WTC11 (cell line): ENCODE measurements around the gene PTPN6. TPM values are rescaled to one million over a fixed set of nuclear protein-coding genes. Genes with fewer than 3 reads are reported as not detected.

Experiments used
- ATAC-seq: fragments of 200-7000 bp; cut with Tn5 transposase; 2 replicates; pipeline ENCODE4 v1.10.0; 2021; ENCODE audit warnings: mild to moderate bottlenecking, moderate library complexity
- CTCF ChIA-PET: fragments of 300-600 bp; sonication (Branson Sonifier 250); formaldehyde crosslinking; loops from one replicate; lab custom pipeline; 2021; ENCODE audit warnings: antibody characterized with exemption; lab: Charles Lee
- POLR2A ChIA-PET: fragments of 350-600 bp; sonication (Branson Sonifier 250); formaldehyde crosslinking; loops from one replicate; lab custom pipeline; 2021; ENCODE audit warnings: antibody characterized with exemption; lab: Charles Lee
- DNase-seq: peaks from one replicate; pipeline ENCODE4 v3.0.0; 2021; ENCODE audit warnings: low spot score
- H3K27ac Mint-ChIP-seq: 2 replicates; pipeline ENCODE4 v1.8.0; 2021; ENCODE audit warnings: mixed read lengths
- H3K27me3 Mint-ChIP-seq: 2 replicates; pipeline ENCODE4 v1.8.0; 2021; ENCODE audit warnings: low read depth, mild to moderate bottlenecking, moderate library complexity, mixed read lengths
- H3K36me3 Mint-ChIP-seq: 2 replicates; pipeline ENCODE4 v1.8.0; 2021; ENCODE audit warnings: mixed read lengths
- H3K4me1 Mint-ChIP-seq: 2 replicates; pipeline ENCODE4 v1.8.0; 2022; ENCODE audit warnings: mixed read lengths
- H3K4me3 Mint-ChIP-seq: 2 replicates; pipeline ENCODE4 v1.8.0; 2021; ENCODE audit warnings: mild to moderate bottlenecking, moderate library complexity, mixed read lengths
- H3K9me3 Mint-ChIP-seq: 2 replicates; pipeline ENCODE4 v1.8.0; 2021; ENCODE audit warnings: mixed read lengths
- CREM ChIP-seq: sonication (generic); formaldehyde crosslinking; IDR thresholded peaks from 2 replicates; pipeline ENCODE4 v1.8.1; 2022; ENCODE audit warnings: mild to moderate bottlenecking, missing genetic modification reagents, moderate library complexity
- ESRRA ChIP-seq: sonication (generic); formaldehyde crosslinking; IDR thresholded peaks from 2 replicates; pipeline ENCODE4 v1.8.1; 2022; ENCODE audit warnings: mild to moderate bottlenecking, missing genetic modification reagents, borderline replicate concordance
- FOXP1 ChIP-seq: sonication (generic); formaldehyde crosslinking; IDR thresholded peaks from 2 replicates; pipeline ENCODE4 v1.8.0; 2022; ENCODE audit warnings: missing genetic modification reagents, mild to moderate bottlenecking, moderate library complexity, borderline replicate concordance
- NFE2L1 ChIP-seq: sonication (generic); formaldehyde crosslinking; IDR thresholded peaks from 2 replicates; pipeline ENCODE4 v1.8.1; 2023; ENCODE audit warnings: missing genetic modification reagents
- OVOL2 ChIP-seq: fragments of 250-450 bp; sonication (Bioruptor Pico); IDR thresholded peaks from 2 replicates; pipeline ENCODE4 v1.9.0; 2021; ENCODE audit warnings: mild to moderate bottlenecking, borderline replicate concordance
- RELA ChIP-seq: sonication (generic); formaldehyde crosslinking; IDR thresholded peaks from 2 replicates; pipeline ENCODE4 v1.8.1; 2022; ENCODE audit warnings: missing genetic modification reagents, mild to moderate bottlenecking, borderline replicate concordance
- SMAD4 ChIP-seq: sonication (generic); formaldehyde crosslinking; IDR thresholded peaks from 2 replicates; pipeline ENCODE4 v1.8.0; 2022; ENCODE audit warnings: mild to moderate bottlenecking, missing genetic modification reagents
- TEAD4 ChIP-seq: sonication (generic); formaldehyde crosslinking; IDR thresholded peaks from 2 replicates; pipeline ENCODE4 v1.8.0; 2022; ENCODE audit warnings: mild to moderate bottlenecking, missing genetic modification reagents
- ZNF121 ChIP-seq: sonication (generic); formaldehyde crosslinking; IDR thresholded peaks from 2 replicates; pipeline ENCODE4 v1.8.0; 2023; ENCODE audit warnings: missing genetic modification reagents
- ZNF232 ChIP-seq: sonication (generic); formaldehyde crosslinking; IDR thresholded peaks from 2 replicates; pipeline ENCODE4 v1.8.0; 2022; ENCODE audit warnings: mild to moderate bottlenecking, missing genetic modification reagents
- ZNF317 ChIP-seq: sonication (generic); formaldehyde crosslinking; IDR thresholded peaks from 2 replicates; pipeline ENCODE4 v1.8.1; 2023; ENCODE audit warnings: low read depth, mild to moderate bottlenecking, moderate library complexity, missing genetic modification reagents, borderline replicate concordance
- total RNA-seq: library from RNA; stranded (reverse); gene quantifications from 3 replicates; pipeline ENCODE4 v1.2.3, GENCODE V29; 2021
- TF ChIP-seq, protein P1 (sequence below): sonication (generic); formaldehyde crosslinking; IDR thresholded peaks from 2 replicates; pipeline ENCODE4 v1.8.1; 2023; ENCODE audit warnings: mild to moderate bottlenecking, missing genetic modification reagents
- TF ChIP-seq, protein P2 (sequence below): fragments of 250-450 bp; sonication (Bioruptor Pico); IDR thresholded peaks from 2 replicates; pipeline ENCODE4 v1.9.0; 2021; ENCODE audit warnings: mild to moderate bottlenecking, borderline replicate concordance
- TF ChIP-seq, protein P3 (sequence below): sonication (generic); formaldehyde crosslinking; IDR thresholded peaks from 2 replicates; pipeline ENCODE4 v1.8.1; 2022; ENCODE audit warnings: low read depth, missing genetic modification reagents, borderline replicate concordance
- TF ChIP-seq, protein P4 (sequence below): sonication (generic); formaldehyde crosslinking; IDR thresholded peaks from 2 replicates; pipeline ENCODE4 v1.8.0; 2022; ENCODE audit warnings: mild to moderate bottlenecking, missing genetic modification reagents
- TF ChIP-seq, protein P5 (sequence below): fragments of 250-450 bp; sonication (Bioruptor Pico); IDR thresholded peaks from 2 replicates; pipeline ENCODE4 v1.9.0; 2021; ENCODE audit warnings: moderate library complexity, mild to moderate bottlenecking, inconsistent platforms, borderline replicate concordance
- TF ChIP-seq, protein P6 (sequence below): fragments of 200-600 bp; IDR thresholded peaks from 2 replicates; pipeline ENCODE4 v1.8.0; 2022; ENCODE audit warnings: antibody characterized with exemption
- TF ChIP-seq, protein P7 (sequence below): fragments of 250-450 bp; sonication (Bioruptor Pico); conservative IDR thresholded peaks from 2 replicates; pipeline ENCODE4 v1.9.0; 2021; ENCODE audit warnings: mild to moderate bottlenecking

The PTPN6 gene
- total RNA-seq, 1 experiment from 2014 or later = 27.1 TPM

DNA sequence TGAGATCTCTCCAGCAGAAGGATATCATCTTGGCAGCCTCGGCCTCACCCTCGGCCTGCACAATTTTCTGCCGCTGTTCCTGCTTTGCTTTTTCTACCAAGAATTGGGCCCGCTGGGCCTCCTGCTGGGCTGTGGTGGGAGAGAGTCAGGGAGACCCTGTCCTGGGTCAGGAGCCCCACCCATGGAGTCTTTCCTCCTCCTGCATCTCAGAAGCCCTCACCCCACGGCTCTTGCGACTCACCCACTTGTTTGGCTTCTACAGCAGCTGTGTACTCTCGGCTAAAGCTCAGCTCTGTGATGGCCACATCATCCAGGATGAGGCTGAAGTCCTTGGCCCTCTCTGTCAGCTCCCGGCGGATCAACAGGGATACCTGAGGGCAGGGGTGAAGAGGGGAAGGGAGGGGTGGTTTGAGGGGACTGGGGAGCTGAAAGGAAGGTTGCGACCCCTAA is 16.5 kb downstream of the PTPN6 start (continued):
- TF ChIP-seq, protein P1, sequence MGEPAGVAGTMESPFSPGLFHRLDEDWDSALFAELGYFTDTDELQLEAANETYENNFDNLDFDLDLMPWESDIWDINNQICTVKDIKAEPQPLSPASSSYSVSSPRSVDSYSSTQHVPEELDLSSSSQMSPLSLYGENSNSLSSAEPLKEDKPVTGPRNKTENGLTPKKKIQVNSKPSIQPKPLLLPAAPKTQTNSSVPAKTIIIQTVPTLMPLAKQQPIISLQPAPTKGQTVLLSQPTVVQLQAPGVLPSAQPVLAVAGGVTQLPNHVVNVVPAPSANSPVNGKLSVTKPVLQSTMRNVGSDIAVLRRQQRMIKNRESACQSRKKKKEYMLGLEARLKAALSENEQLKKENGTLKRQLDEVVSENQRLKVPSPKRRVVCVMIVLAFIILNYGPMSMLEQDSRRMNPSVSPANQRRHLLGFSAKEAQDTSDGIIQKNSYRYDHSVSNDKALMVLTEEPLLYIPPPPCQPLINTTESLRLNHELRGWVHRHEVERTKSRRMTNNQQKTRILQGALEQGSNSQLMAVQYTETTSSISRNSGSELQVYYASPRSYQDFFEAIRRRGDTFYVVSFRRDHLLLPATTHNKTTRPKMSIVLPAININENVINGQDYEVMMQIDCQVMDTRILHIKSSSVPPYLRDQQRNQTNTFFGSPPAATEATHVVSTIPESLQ = no peak
- TF ChIP-seq ZNF232 (CRISPR knock-in tag) (no peak), FOXP1 (CRISPR knock-in tag) (no peak), RELA (CRISPR knock-in tag) (no peak), NFE2L1 (CRISPR knock-in tag) (no peak), ZNF317 (no peak), OVOL2 (no peak)
- TF ChIP-seq, protein P2, sequence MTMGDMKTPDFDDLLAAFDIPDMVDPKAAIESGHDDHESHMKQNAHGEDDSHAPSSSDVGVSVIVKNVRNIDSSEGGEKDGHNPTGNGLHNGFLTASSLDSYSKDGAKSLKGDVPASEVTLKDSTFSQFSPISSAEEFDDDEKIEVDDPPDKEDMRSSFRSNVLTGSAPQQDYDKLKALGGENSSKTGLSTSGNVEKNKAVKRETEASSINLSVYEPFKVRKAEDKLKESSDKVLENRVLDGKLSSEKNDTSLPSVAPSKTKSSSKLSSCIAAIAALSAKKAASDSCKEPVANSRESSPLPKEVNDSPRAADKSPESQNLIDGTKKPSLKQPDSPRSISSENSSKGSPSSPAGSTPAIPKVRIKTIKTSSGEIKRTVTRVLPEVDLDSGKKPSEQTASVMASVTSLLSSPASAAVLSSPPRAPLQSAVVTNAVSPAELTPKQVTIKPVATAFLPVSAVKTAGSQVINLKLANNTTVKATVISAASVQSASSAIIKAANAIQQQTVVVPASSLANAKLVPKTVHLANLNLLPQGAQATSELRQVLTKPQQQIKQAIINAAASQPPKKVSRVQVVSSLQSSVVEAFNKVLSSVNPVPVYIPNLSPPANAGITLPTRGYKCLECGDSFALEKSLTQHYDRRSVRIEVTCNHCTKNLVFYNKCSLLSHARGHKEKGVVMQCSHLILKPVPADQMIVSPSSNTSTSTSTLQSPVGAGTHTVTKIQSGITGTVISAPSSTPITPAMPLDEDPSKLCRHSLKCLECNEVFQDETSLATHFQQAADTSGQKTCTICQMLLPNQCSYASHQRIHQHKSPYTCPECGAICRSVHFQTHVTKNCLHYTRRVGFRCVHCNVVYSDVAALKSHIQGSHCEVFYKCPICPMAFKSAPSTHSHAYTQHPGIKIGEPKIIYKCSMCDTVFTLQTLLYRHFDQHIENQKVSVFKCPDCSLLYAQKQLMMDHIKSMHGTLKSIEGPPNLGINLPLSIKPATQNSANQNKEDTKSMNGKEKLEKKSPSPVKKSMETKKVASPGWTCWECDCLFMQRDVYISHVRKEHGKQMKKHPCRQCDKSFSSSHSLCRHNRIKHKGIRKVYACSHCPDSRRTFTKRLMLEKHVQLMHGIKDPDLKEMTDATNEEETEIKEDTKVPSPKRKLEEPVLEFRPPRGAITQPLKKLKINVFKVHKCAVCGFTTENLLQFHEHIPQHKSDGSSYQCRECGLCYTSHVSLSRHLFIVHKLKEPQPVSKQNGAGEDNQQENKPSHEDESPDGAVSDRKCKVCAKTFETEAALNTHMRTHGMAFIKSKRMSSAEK (CRISPR knock-in tag) = no peak
- TF ChIP-seq, protein P3, sequence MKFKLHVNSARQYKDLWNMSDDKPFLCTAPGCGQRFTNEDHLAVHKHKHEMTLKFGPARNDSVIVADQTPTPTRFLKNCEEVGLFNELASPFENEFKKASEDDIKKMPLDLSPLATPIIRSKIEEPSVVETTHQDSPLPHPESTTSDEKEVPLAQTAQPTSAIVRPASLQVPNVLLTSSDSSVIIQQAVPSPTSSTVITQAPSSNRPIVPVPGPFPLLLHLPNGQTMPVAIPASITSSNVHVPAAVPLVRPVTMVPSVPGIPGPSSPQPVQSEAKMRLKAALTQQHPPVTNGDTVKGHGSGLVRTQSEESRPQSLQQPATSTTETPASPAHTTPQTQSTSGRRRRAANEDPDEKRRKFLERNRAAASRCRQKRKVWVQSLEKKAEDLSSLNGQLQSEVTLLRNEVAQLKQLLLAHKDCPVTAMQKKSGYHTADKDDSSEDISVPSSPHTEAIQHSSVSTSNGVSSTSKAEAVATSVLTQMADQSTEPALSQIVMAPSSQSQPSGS (CRISPR knock-in tag) = no peak

DNA sequence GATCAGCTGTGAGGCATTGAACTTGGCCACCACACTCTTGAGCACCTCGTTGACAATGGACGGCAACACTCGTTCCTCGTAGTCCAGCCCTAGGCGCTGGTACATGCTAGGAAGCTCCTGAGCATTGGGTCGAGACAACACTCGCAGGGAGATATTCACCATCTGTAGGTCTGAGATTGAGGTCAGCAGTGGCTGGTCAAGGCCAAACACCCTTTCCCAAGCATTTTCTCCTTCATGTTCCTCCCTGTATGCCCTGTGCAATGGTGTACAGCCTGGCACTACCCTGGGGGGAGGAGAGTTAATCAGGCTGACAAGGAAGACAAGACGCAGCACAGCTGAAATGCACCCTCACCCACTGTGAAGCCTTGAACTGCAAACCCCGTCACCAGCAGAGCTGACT is 17.3 kb downstream of the PTPN6 start:
- Mint-ChIP-seq H3K9me3 (no peaks in the 10 kb centered on the region), H3K27ac (peak overlapping the region; percentile 97; the same call in 1 of the 2 replicates), H3K4me1 (peaks cover 45% of the 10 kb centered on the region), H3K36me3 (peaks cover 51% of the 10 kb centered on the region), H3K4me3 (peak overlapping the region; percentile 100), H3K27me3 (no peaks in the 10 kb centered on the region)
- POLR2A ChIA-PET = no interaction called here
- DNase-seq = no peak
- no peak for ATAC-seq
- CTCF ChIA-PET = interaction anchor here (0.6 kb wide), 1 partner anchor 176 kb away, joined by 3 read pairs; no protein-coding TSS in a partner anchor
- TF ChIP-seq TEAD4 (CRISPR knock-in tag) (no peak), ZNF317 (no peak), ZNF121 (CRISPR knock-in tag) (no peak), CREM (CRISPR knock-in tag) (no peak), ESRRA (CRISPR knock-in tag) (no peak), SMAD4 (CRISPR knock-in tag) (no peak)
- TF ChIP-seq, protein P4, sequence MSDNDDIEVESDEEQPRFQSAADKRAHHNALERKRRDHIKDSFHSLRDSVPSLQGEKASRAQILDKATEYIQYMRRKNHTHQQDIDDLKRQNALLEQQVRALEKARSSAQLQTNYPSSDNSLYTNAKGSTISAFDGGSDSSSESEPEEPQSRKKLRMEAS = no peak
- TF ChIP-seq, protein P5, sequence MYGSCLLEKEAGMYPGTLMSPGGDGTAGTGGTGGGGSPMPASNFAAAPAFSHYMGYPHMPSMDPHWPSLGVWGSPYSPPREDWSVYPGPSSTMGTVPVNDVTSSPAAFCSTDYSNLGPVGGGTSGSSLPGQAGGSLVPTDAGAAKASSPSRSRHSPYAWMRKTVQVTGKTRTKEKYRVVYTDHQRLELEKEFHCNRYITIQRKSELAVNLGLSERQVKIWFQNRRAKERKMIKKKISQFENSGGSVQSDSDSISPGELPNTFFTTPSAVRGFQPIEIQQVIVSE (CRISPR knock-in tag) = no peak
- TF ChIP-seq, protein P6, sequence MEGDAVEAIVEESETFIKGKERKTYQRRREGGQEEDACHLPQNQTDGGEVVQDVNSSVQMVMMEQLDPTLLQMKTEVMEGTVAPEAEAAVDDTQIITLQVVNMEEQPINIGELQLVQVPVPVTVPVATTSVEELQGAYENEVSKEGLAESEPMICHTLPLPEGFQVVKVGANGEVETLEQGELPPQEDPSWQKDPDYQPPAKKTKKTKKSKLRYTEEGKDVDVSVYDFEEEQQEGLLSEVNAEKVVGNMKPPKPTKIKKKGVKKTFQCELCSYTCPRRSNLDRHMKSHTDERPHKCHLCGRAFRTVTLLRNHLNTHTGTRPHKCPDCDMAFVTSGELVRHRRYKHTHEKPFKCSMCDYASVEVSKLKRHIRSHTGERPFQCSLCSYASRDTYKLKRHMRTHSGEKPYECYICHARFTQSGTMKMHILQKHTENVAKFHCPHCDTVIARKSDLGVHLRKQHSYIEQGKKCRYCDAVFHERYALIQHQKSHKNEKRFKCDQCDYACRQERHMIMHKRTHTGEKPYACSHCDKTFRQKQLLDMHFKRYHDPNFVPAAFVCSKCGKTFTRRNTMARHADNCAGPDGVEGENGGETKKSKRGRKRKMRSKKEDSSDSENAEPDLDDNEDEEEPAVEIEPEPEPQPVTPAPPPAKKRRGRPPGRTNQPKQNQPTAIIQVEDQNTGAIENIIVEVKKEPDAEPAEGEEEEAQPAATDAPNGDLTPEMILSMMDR = no peak
- TF ChIP-seq, protein P2 (CRISPR knock-in tag) = no peak
- TF ChIP-seq, protein P7, sequence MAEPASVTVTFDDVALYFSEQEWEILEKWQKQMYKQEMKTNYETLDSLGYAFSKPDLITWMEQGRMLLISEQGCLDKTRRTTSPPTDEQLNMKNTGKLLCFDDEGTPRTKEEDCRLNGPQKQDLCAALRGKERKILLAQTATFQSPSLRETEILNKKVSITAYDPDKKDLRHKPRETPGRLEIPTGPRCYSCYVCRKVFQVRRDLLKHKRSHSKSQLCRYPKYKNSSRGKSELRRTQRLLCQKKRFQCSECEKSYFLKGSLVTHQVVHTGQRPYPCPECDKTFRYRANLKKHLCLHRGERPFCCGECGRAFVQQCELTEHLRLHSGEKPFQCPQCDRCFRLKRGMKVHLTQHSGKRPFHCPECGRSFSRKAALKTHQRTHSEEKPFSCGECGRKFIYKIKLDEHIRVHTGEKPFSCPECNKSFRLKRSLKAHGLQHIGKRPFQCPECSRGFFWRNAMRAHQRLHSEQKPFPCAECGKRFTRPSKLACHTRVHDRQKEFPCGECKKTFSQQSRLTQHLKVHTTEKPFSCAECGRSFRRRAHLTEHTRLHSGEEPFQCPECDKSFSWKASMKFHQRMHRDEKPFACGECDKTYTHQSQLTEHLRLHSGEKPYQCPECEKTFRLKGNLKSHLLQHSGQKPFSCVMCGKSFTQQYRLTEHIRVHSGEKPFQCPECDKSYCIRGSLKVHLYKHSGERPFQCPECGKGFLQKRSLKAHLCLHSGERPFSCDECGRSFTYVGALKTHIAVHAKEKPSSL = no peak
